Measurements from ENCODE around the gene TMPRSS13.
A peak's percentile ranks its signal among the peaks of the same experiment; 100 is the strongest.
"Not testable (repeated sequence)": the region's sequence is repeated elsewhere in the genome, so short reads cannot be mapped to it uniquely, and the experiment has no call there.

The TMPRSS13 gene

DNA sequence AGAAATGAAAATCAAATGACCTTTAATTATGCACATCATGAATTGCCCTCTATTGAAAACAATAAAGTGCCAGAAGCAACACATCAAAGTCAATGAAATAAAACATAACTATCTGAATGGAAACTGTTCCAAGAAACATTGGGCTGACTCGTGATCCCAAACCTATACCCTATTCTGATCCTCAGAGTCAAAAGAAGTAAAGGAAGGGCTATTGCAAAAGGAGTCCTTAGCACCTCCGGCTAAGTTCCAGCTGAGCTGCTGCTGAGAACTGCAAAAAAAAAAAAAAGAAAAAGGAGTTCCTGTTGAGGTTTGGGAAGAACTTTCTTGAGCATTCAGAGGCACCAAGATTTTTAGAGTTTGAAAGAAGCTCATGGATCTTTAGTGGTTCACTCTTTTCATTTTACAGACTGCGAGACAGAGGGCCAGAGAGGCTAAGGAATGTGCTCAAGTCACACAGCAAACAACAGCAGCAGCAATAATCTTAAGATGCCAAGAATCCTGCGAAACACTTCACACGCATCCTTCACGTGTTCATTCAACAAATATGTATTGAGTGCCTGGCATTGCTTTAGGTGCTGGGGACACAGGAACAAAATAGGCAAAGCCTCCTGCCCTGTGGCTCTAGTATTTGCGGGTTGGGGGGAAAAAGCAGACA, 841 bp upstream of the TMPRSS13 start:
- DNase-seq (ENCODE audit: low spot score), result no peak

DNA sequence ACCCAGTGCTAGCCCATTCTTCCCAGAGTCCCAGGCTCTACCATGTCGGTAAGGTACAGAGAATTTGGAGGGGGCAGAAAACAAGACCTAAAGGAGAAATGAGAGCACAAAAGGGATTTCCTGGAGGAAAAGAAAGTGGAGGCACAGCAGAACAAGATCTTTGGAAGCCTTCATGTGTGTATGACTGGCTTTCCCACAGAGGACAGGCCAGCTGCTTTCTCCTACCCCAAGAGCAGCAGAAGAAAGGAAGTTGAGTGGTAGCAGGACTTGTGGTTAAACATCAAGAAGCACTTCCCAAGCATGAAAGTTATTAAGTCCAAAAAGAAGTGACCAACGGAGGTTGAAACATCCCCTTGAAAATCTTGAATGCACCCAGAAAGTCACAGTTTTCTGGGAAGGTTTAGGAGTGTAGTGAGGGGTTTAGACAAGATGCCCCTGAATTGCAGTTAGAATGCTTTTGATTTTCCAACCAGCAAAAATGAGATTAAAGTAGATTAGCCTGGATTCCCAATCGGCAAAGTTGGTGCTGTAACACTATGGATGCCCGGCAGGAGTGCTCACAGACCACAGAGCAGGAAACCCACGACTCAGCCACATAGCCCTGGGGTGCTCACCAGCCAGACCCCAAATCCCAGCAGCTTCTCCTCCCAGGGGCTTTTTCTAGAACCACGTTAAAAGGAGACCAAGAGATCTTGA, 608 bp downstream of the TMPRSS13 start:
- no peak for DNase-seq (ENCODE audit: low spot score)

DNA sequence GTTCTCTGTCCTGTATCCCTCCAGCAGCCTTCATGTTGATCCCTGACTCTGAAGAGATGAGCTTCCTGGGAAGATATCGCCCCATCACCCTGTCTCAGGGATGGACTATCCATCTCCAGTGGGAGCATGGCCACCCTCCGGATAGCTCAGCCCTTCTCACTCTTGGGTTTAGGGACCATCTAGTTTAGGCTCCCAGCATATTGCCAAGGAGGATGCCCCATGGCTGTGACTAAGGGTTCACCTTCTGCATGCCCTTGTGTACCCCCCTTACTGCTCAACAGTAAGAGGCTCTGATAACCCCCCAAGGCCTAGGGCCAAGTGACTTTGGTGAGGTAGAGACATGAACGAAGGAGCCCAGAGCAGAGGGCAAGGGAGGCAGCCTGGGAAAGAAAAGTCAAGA, 1.3 kb downstream of the TMPRSS13 start:
- DNase-seq (ENCODE audit: low spot score), result no peak

DNA sequence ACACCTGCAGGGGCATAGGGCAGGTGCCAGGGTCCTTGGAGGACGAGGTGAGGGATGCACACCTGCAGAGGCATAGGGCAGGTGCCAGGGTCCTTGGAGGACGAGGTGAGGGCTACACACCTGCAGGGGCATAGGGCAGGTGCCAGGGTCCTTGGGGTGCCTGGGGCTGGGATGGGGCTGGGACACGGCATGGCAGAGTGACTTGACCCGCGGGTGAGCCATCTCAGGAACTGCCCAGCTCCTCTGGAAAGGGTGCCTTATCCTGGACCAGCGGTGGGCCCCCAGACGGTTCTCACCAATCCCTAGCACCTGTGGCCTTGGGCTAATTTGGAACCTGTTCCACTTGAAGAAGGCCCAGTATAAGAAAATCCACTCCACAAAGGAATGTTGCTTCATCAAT, 3.0 kb downstream of the TMPRSS13 start:
- DNase-seq (ENCODE audit: low spot score), result not testable (repeated sequence)

DNA sequence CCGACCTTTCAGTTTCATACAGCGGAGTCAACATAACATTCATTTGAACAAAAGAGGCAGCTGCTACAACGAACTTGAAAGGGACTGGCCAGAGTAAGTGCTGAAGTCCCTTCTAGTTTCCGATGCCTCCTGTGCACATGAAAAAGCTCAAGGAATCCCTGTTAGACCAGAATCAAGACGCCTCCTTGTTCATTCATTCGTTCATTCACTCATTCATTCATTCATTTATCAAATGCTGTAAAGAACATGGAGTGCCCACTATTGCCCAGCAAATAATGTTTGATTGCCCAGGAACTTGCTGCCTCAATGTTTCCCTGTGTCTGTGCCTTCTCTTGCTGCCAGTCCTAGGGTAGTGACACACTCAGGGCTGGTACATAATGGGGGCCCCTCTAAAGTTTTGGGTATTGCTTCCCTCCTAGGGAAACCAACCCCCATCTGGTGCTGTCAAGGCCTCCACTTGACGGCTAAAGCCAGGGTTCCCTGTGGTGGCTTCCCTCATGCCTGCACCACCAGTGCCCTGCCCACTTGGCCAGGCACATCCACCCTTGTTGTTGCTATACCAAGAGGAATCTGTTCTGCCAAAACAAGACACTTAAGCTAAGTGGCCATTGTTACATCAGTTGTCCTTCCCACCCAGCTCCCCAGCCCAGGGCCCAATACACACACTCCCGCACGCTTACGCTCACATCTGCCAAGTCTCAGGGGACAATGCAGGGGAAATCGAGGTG, 3.8 kb downstream of the TMPRSS13 start:
- DNase-seq (ENCODE audit: low spot score), result no peak

DNA sequence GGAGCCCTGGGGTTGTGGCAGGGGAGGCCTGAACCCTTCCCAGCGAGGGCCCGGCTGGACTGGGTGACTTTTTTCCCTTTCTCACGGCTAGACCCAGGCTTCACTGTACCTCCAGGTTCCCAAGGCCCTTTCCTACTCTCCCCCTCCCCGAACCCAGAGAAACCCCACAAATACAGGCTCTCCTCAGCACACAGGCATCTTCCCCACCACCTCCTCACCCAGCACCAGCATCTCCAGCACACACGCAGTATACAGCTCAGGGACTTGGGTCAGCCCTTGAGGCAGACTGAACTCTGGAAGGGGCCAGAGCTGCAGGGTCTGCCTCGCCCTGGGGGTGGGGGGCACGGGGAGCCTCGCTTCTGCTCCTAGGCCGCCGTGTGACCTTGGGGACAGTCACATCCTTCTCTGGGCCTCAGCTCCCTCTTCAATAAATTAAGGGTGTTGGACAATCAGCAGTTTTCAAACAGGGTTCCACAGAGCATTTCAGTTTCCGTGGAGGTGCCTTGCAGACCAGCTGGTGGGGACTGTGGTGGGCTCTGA, 4.5 kb downstream of the TMPRSS13 start:
- DNase-seq (ENCODE audit: low spot score), result no peak

DNA sequence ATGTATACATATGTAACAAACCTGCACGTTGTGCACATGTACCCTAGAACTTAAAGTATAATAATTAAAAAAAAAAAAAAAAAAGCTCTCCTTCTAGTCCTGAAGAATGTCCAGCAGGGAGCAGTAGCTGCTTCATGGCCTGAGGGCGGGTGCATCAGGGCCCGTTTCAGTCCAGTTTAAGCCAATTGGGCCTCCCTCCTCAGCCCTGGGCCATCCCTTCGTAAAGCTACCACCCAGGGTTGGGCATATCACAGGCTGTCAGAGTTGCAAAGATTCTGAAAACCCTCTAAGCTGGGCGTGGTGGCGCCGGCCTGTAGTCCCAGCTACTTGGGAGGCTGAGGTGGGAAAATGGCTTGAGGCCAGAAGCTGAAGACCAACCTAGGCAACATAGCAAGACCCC, 5.4 kb downstream of the TMPRSS13 start:
- DNase-seq (ENCODE audit: low spot score), result no peak

DNA sequence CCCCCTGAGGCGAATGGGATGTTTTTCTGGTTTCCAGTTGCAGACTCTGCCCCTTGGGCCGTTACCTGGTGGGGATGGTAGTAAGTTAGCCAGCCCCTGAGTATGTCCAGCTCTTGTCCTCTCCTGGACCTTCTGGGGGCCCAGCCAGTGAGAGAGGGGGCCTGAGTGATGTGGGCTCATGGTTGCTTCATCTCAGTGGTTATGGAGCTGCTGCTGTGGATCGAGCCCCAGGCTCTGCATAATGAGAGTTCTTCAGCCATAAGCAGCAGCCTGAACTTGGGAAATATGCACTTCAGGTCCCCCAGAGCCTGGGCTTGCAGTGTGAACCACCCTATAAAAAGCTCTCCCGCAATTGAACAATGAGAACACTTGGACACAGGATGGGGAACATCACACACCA, 5.9 kb downstream of the TMPRSS13 start:
- DNase-seq (ENCODE audit: low spot score), result no peak

DNA sequence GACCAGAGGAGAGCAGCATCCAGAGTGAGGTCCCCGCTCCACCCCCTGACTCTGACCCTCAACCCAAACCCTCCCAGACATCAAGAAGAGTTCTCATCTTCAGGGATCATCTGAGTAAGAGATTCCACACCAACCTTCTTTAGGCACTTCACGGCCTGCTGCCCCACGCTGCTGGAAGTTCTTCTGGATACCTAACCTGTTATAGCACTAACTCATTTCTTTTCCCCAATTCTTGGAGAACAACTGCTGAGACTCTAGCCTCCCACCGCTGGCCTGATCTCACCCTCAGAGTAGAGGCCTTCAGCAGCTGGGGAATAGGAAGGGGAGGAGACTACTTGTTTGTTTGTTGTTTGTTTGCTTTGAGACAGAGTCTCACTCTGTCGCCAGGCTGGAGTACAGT, 7.3 kb downstream of the TMPRSS13 start:
- no peak for DNase-seq (ENCODE audit: low spot score)

DNA sequence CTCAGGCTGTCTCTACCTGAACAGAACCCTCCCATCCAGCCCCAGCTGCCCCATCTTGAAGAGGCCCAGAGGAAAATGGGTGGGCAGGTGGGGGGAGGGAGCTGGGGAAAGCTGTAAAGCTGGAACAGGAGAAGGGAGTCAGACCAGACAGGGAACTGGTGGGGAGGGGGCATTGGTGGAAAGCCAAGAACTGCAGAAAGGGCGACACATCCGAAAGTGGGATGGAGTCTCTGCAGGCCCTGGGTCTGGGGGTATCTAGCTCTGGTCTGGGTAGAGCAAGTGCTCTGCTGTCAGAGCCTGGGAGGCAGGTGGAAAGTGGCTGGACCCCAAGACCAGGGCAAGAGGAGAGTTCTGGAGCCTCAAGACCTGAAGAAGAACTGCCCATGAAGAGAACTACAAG, 7.7 kb downstream of the TMPRSS13 start:
- DNase-seq (ENCODE audit: low spot score), result no peak

DNA sequence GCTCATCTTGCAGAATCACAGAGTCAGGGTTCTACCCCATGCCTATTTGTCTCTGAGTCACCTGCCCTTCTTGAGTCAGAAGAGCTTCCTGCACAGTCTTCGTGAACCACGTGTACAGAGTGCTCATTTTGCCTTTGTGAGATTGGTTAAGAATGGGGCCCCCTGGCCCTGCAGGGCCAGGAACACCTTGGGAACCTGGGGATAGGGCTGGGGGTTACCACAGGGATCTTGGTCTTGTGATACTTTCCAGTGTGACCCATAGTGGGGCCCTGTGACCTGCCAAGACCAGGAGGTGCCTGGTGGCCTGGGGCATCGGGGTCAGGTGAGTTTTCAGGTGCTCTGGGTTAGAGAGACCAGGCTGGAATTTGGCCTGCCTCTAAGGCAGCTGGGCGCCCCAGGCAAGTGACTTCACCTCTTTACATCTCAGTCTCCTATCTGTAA, 9.4 kb downstream of the TMPRSS13 start:
- DNase-seq (ENCODE audit: low spot score), result no peak

DNA sequence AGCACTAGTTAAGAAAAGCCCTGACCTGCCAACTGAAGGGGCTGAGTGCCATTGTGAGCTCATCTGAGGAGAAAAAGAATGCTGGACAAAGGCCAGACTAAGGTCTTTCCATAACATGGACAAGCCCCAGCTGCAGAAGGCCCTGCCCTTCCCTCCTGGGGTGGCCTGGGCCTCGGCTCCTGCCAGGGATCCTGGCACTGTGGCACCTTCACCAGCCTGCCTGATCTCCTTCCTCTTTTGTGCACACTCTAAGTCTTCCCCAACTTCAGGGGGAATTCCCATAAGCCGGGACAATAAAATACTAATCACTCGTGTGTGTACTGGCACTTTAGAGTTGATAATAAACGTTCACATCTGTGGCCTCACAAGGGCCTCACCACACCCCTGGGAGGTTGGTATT, 9.9 kb downstream of the TMPRSS13 start:
- no peak for DNase-seq (ENCODE audit: low spot score)

DNA sequence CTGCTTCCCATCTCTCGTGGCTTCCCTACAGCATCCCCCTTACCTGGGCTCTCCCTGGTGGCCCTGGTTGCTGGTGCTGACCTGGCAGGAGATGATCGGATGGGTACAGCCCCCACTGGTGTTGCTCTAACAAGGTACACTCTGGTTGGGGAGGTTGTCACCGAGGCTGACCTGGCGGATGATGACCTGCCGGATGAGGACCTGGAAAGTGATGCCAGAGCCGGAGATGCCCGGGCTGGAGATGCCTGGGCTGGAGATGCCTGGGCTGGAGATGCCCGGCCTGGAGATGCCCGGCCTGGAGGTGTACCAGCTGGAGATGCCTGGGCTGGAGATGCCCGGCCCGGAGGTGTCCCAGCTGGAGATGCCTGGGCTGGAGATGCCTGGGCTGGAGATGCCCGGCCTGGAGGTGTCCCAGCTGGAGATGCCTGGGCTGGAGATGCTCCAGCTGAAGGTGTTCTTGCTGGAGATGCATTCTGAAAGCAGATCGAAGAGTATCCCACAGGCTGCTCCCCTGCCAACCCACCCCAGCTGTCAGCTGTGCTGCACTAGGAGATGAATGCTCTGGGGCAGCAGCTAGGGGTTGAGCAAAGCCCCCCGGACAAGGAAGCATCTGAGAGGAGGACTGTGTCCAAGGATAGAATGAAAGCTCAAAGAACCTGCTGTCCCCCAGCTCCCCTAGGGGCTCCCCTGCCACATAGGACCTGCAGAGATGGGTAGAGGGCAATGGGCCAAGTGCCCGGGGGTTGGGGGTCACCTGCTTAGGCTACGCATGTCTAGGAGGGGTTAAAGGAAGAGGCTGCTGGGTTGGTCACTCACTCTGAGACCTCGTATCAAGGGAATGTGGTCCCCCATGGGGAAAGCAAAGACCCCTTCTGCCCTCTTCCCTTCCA, 10.6 kb downstream of the TMPRSS13 start:
- no peak for DNase-seq (ENCODE audit: low spot score)

DNA sequence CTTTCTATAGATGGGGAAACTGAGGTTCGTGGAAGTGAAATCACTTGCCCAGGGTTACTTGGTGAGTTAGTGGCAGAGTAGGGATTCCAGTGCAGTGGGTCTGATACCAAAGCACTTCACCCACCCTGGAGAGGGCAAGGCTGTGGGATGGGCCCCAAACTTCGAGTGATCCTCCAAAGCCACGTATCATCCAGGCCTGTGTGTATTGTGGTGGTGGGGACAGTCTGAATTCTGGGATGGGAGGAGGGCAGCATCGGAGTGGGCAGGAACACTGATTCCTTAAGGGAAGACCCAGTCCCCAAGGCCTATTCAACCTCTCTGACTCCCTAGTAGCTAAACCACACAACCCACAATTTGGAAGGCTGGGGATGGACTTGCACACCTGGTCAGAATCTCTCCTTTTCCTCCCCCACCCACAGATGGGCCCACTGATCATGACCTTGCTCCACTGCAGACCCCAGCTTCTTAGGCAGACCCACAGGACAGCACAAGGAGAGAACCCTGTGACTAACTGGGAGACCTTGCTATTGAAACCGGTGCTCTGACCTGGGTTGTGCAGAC, 11.5 kb downstream of the TMPRSS13 start:
- DNase-seq (ENCODE audit: low spot score), result no peak

DNA sequence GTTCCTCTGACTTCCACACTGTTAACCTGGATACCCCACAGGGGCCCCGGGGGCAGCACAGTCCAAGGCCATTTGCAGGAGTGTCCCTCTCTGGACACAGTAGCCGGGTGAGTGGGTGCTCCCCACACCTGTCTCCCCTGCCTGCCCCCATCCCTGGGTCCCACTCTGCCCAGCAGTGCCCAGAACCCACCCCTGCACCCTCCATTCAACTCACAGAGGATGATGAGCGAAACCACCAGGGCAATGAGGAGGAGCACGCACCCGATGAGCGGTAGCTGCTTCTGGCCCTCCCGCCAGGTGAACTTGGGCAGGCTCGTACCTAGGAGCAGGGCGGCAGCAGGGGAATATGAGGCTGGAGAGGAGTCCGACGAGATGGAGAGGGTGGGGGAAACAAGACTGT, 12.2 kb downstream of the TMPRSS13 start:
- no peak for DNase-seq (ENCODE audit: low spot score)

DNA sequence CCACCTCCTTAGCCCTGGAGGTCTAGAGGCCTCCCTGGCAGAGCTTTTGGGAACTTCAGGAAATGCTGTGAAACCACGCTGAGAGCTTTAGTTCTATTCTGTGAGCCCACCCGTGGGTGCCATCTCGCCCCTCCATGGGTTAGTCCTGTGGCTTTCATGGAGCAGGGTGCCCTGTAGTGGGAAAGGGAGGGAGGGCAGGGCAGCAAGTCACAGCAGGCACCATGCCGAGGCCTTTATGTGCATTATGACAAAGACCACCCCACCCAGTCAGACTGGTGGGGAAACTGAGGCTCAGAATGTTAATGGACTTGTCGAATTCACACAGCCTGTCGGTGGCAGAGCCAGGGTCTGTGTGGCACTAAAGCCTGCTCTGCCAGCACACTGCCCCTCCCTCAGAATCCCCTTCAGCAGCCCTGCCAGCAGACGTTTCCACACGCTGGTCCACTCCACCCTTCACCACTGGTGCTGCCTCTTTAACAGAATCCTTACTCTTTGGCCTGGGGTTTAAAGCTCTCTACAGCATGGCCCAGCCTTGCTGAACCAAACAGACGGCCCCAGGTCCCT, 13.4 kb downstream of the TMPRSS13 start:
- DNase-seq (ENCODE audit: low spot score), result peak; percentile 47

DNA sequence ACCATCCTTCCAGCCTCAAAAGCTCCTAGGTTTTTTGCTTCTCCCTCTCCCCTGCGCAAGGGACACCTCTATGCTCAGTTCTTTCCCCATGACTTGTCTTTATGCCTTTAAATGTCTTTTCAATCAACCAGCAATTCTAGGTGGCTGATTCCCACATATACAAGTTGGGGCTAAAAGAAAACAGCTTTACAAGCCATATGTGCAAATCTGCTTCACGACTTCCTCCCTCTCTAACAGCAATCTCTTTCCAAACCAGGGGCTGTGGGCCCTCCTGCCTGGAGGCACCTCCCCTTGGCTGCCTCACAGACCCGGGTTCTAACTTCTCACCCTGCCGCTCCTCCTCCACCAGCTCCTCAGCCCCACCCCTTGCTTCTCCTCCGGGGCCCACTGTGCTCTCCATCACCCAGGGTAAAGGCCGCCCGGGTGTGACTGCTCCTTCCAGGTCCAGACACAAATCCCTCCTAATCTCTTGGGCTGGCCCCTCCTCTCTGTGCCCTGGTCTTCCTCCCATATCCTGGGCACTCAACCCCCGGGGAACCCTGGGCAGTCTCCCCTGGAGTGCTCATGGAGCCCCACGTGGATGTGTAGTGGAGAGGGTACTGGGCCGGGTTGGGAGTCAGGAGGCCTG, 14.1 kb downstream of the TMPRSS13 start:
- no peak for DNase-seq (ENCODE audit: low spot score)

DNA sequence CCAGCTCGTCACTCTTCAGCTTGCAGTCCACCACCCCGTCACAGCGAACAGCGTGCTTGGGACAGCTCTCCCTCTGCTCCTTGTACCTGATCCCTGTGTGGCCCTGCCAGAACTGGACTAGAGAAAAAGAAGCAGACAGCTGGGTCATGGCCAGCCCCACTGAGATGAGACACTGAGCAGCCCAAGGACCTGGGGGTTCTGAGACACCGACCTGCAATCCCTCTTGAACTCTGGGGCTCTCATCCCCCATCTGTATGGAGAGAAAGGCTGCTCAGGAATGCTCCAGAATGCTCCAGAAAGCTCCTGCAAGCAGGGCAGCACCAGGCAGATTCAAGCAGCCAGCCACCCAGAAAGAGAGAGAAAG, 14.8 kb downstream of the TMPRSS13 start:
- no peak for DNase-seq (ENCODE audit: low spot score)

DNA sequence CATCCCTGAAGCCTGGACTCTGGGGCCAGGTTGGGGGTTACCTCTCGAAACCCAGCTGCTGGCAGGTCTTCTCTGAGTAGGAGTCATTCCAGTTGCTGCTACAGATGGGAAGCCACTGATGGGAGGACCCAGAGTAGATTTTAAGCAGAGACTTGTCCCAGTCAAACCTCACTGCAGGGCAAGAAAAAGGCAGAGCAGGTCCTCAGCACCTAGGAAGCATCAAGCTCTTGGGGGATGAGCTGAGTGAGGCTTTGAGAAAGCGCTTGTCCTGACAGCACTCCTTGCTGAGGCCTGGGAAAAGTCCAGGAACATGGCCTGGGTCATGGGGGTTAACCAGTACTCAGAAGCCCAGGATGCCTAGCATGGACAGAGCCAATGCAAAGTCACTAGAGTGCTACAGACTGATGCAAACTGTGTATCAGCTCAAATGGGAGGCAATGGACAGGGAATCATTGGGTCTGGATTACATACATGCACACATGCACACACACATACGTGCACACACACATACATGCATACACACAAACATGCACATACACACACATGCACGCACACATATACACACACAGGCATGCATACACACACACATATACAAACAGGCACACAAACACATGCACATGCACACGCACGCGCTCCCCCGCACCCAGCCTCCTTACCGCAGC, 15.3 kb downstream of the TMPRSS13 start:
- peak; percentile 31 for DNase-seq (ENCODE audit: low spot score)

DNA sequence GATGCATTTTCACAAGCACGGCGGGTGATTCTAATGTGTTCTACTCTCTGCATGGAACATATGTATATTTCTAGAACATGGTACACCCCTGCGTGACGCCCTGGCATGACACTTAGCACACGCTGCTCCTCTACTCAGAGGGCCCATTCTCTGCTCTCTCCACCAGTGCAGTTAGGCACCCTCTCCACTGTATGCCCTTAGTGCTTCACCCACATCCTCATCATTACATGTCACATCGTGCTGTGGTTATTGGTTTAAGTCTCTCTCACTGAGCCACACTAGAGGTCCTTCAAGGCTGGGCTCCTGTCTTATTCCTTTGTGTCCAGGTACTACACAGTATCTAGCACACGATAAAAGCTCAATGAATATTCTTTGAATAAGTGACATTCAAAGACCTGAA, 16.7 kb downstream of the TMPRSS13 start:
- DNase-seq (ENCODE audit: low spot score), result no peak

All from ecto neural progenitor cell (in vitro differentiated cells).